Ascending aorta (tissue), 2 donors: ENCODE data around the gene CDK18. TPM values are rescaled to one million over a fixed set of nuclear protein-coding genes. Genes with fewer than 3 reads are reported as not detected.
A peak's percentile ranks its signal among the peaks of the same experiment; 100 is the strongest.

Experiments used
- DNase-seq, 2 donors: peaks; one replicate each; pipeline ENCODE4 v3.0.0-alpha.2; 2019; ENCODE audit warnings: low spot score in 2 of 2
- H3K27ac ChIP-seq, 2 donors: fragments of 200-600 bp; sonication (generic); one replicate each; pipeline ENCODE4 v1.5.1; 2016 to 2017; ENCODE audit warnings: mild to moderate bottlenecking in 1 of 2
- H3K27me3 ChIP-seq: fragments of 200-600 bp; sonication (generic); one replicate; pipeline ENCODE4 v1.5.1; 2017
- H3K36me3 ChIP-seq, 2 donors: fragments of 200-600 bp; sonication (generic); one replicate each; pipeline ENCODE4 v1.5.1; 2016
- H3K4me1 ChIP-seq, 2 donors: fragments of 200-600 bp; sonication (generic); one replicate each; pipeline ENCODE4 v1.5.1; 2016 to 2017; ENCODE audit warnings: mild to moderate bottlenecking in 1 of 2
- H3K4me3 ChIP-seq, 2 donors: fragments of 200-600 bp; sonication (generic); one replicate each; pipeline ENCODE4 v1.5.1; 2016 to 2017; ENCODE audit warnings: mild to moderate bottlenecking in 1 of 2
- H3K9me3 ChIP-seq, 2 donors: fragments of 200-600 bp; sonication (generic); one replicate each; pipeline ENCODE4 v1.5.1; 2016
- intact Hi-C: fragments of 100-400 bp; cut with DNase I; formaldehyde crosslinking; loops from one replicate; pipeline ENCODE4 v1.15.1; 2023
- total RNA-seq: library from RNA; depleted of rRNA; stranded (reverse); fragments of >200 nt; gene quantifications from one replicate; pipeline ENCODE4 v1.1.0, GENCODE V29; 2016
- TF ChIP-seq, protein P1 (sequence below), 3 experiments: fragments of 200-600 bp in 2 of 3; fragments of 450-650 bp in 1 of 3; sonication (generic) in 2 of 3; IDR thresholded peaks; one replicate each; pipeline ENCODE4 v1.5.1; 2016 to 2019; ENCODE audit warnings: antibody characterized with exemption in 3 of 3, mild to moderate bottlenecking in 1 of 3, moderate library complexity in 1 of 3

CDK18 gene
- total RNA-seq, 1 donor from 2014 or later: 70.0 TPM

DNA sequence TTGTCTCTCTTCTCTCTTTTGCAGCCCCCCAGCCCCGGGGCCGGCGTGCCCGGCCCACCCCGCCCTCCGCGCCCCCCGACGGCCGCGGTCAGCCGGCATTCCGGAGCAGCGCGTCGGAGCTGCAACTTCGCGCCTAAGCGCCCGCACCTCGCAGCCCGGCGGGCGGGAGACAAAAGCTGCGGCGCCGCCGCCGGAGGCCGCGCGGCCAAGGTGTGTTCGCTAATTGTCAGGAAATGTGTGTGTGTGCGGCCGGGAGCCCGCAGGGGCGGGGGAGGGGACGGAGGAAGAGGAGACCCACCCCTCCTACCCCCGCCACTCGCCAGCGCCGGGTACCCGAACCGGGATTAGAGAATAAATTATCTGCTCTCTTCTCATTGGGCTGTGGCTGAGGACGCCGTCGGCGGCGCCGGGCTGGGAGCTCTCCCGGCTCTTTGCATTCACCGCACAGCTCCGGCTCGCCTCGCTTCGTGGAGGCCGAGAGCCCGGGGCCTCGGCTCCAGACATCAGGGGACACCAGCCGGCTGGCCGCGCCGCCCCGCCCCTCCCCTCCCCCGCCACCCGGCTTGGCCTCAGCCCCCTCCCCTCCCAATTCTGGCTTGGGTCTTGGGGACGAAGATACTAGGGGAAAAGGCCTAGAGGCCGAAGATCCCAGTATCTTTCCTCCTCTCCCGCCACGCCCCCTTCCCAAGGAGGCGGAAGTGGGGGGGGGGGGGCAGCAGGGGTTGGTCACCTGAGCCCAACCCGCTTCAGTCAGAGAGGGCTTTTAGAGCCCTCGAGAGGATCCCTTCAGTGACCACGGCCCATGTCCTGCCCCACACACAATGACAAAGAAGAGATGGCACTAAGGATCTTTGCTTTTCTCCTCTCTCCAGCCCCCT is 47.4 kb upstream of the CDK18 start:
- Histone ChIP-seq H3K27ac (no peak overlapping the region), H3K4me1 (peaks cover 4 to 15% of the 10 kb centered on the region in 2 donors), H3K36me3 (no peaks in the 10 kb centered on the region), H3K27me3 (peaks cover 22% of the 10 kb centered on the region), H3K4me3 (peak overlapping the region; percentile 36 to 45), H3K9me3 (no peaks in the 10 kb centered on the region)
- TF ChIP-seq, protein P1, sequence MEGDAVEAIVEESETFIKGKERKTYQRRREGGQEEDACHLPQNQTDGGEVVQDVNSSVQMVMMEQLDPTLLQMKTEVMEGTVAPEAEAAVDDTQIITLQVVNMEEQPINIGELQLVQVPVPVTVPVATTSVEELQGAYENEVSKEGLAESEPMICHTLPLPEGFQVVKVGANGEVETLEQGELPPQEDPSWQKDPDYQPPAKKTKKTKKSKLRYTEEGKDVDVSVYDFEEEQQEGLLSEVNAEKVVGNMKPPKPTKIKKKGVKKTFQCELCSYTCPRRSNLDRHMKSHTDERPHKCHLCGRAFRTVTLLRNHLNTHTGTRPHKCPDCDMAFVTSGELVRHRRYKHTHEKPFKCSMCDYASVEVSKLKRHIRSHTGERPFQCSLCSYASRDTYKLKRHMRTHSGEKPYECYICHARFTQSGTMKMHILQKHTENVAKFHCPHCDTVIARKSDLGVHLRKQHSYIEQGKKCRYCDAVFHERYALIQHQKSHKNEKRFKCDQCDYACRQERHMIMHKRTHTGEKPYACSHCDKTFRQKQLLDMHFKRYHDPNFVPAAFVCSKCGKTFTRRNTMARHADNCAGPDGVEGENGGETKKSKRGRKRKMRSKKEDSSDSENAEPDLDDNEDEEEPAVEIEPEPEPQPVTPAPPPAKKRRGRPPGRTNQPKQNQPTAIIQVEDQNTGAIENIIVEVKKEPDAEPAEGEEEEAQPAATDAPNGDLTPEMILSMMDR (IDR thresholded peaks at IDR 0.05): no peak
- intact Hi-C loops: no loop called here
- no peak for DNase-seq

- H3K27me3 ChIP-seq: peaks cover 16% of the 10 kb centered on the region
- TF ChIP-seq, protein P1 (IDR thresholded peaks at IDR 0.05): no peak
Observed at GRCh38 chr1:205458777-205459566, 45.5 kb upstream of the CDK18 start.

GRCh38 chr1:205465392-205465791 is 39.1 kb upstream of the CDK18 start:
- no peaks in the 10 kb centered on the region for H3K4me1 ChIP-seq
- no peaks in the 10 kb centered on the region for H3K9me3 ChIP-seq
- TF ChIP-seq, protein P1 (IDR thresholded peaks at IDR 0.05): no peak
- intact Hi-C loops: no loop called here
- no peak overlapping the region for H3K4me3 ChIP-seq
- no peak overlapping the region for H3K27ac ChIP-seq
- no peak for DNase-seq
- no peaks in the 10 kb centered on the region for H3K36me3 ChIP-seq
- no peaks in the 10 kb centered on the region for H3K27me3 ChIP-seq

More at GRCh38 chr1:205458777-205459566, 45.5 kb upstream of the CDK18 start:
- peaks cover 4 to 15% of the 10 kb centered on the region in 2 donors for H3K4me1 ChIP-seq
- H3K27ac ChIP-seq: no peak overlapping the region
- intact Hi-C loops: no loop called here
- no peaks in the 10 kb centered on the region for H3K9me3 ChIP-seq
- H3K4me3 ChIP-seq: no peak overlapping the region
- H3K36me3 ChIP-seq: no peaks in the 10 kb centered on the region
- DNase-seq: no peak

DNA sequence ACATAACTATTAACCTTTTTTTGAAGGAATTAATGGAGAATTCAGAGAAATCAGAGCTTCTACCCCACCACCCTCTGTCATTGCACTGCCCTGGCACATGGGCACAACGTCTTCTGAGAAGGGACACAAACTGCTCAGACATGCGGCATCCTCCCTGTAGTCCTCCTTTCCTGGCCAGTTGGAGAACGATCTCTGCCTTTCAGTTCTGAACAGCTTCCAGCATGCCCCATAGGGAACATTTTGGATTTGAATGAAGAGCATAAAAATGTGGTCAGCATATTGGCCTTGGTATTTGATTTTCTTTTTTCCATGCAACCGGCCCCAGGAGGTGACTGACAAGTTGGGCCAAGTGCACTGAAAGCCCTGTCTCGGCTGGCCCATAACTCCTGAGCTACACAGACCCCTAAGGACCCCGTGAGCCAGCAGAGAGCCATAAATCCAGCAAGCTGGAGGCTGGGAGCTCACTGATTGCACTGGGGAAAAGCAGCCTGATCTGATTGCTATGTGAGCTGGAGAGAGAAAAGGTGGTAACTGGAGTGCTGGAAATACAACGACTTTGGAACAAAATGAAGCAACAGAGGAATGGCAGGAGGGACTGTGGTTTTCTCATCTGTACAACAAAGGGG is 37.8 kb upstream of the CDK18 start:
- TF ChIP-seq, protein P1 (IDR thresholded peaks at IDR 0.05): no peak
- Histone ChIP-seq H3K4me1 (no peaks in the 10 kb centered on the region), H3K27me3 (no peaks in the 10 kb centered on the region), H3K4me3 (no peak overlapping the region), H3K27ac (no peak overlapping the region), H3K9me3 (no peaks in the 10 kb centered on the region), H3K36me3 (no peaks in the 10 kb centered on the region)
- DNase-seq: no peak
- intact Hi-C loops: no loop called here

DNA sequence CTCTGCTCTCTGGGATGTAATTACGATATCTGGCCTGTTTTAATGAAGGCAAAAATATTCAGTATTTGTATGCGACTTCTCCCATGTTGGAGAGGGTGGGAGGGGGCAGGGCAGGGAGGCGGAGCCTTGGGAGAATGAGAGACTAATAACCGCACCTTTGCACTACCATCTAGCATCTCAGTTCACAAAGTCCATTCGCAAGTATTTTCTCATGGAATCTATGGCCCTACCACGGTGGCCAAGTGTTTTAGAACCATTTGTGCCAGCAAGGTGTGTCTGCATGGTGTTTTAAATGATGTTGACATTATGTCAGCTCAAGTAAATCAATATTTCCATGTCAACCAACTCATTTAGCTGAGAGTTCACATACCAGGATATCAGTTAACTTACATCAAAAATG is 34.3 kb upstream of the CDK18 start:
- DNase-seq: no peak
- H3K4me1 ChIP-seq: no peaks in the 10 kb centered on the region
- no peak overlapping the region for H3K27ac ChIP-seq
- TF ChIP-seq, protein P1 (IDR thresholded peaks at IDR 0.05): no peak
- peaks cover 0 to 2% of the 10 kb centered on the region in 2 donors for H3K9me3 ChIP-seq
- no peaks in the 10 kb centered on the region for H3K36me3 ChIP-seq
- no peak overlapping the region for H3K4me3 ChIP-seq
- intact Hi-C loops: no loop called here
- H3K27me3 ChIP-seq: no peaks in the 10 kb centered on the region
